ENCODE data around the gene PGLYRP4. TPM values are rescaled to one million over a fixed set of nuclear protein-coding genes. Genes with fewer than 3 reads are reported as not detected.

Gene PGLYRP4
- total RNA-seq, 6 experiments from 2014 or later: not detected

DNA sequence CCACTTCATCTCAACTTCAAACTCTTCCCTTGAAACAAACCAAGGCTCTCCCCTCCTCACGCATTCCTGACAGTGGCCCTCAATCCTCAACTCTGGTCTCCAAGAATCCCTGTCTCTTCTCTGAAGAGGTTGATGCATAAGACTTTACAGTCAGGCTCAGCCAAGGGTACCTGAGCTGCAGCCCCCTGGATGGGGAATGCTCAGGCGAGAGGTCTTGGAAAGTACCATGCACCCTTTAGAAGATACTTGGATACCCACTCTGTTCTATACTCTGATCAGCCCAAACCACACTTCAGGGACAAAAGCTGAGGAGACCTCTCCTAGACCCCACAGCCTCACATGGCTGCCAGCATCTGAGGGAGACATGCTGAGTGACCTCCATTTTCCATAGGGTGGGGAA lies 35.4 kb downstream of the PGLYRP4 start:
- no peaks in the 10 kb centered on the region for H3K27me3 ChIP-seq
- H3K27ac ChIP-seq: no peak overlapping the region
- ATAC-seq (no peak), DNase-seq (no peak)
- no peaks in the 10 kb centered on the region for H3K9me3 ChIP-seq
- H3K4me1 ChIP-seq: no peaks in the 10 kb centered on the region
- WGBS (ENCODE audit: insufficient coverage, low coverage, low lambda C conversion rate, missing lambda C conversion rate): no CpG with 5 or more reads among the region's 2 CpGs
- H3K4me3 ChIP-seq: no peak overlapping the region
- TF ChIP-seq, protein P1, sequence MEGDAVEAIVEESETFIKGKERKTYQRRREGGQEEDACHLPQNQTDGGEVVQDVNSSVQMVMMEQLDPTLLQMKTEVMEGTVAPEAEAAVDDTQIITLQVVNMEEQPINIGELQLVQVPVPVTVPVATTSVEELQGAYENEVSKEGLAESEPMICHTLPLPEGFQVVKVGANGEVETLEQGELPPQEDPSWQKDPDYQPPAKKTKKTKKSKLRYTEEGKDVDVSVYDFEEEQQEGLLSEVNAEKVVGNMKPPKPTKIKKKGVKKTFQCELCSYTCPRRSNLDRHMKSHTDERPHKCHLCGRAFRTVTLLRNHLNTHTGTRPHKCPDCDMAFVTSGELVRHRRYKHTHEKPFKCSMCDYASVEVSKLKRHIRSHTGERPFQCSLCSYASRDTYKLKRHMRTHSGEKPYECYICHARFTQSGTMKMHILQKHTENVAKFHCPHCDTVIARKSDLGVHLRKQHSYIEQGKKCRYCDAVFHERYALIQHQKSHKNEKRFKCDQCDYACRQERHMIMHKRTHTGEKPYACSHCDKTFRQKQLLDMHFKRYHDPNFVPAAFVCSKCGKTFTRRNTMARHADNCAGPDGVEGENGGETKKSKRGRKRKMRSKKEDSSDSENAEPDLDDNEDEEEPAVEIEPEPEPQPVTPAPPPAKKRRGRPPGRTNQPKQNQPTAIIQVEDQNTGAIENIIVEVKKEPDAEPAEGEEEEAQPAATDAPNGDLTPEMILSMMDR (IDR thresholded peaks at IDR 0.05): no peak
- TF ChIP-seq POLR2A (IDR thresholded peaks at IDR 0.05): no peak
- intact Hi-C loops (cut with DNase I): no loop called here
- no peaks in the 10 kb centered on the region for H3K36me3 ChIP-seq

DNA sequence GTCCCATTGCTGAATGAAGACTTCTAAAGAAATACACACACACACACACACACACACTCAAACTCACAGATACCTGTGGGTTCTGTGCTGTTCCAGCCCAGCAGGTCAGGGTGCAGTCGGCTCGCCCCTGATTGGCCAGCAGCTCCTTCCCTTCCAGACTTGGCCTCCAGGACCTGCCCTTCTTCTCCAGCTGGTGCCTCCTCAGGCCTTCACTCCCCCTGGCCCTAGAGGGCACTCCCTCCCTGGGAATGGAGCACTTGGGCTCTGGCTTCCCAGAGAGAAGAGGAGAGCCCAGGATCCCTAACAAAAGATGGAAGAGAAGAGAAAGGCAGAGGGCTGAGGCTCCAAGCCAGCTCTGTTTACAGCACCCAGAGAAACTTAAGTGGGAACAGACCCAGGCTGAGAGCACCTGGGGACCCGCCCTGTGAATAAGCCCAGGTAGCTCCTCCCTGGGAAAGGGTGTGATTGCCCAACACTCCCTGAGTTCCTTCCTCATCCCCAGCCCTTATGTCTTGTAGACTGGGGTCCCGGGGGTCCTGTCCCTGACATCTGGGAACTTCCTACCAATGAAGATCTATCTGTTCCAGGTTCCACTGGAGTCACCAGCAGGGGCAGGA lies 36.0 kb downstream of the PGLYRP4 start, which contains the start of gene PGLYRP3:
TSS of gene PGLYRP3 (minus strand) at position 383 of the 617 bp plus-strand sequence. CDS start 2,287 bp downstream, outside the sequence.
- ATAC-seq: no peak
- Histone ChIP-seq H3K27ac (no peak within 1 kb of the TSS), H3K27me3 (no peaks in the 10 kb centered on the region), H3K4me3 (no peak within 1 kb of the TSS), H3K36me3 (no peaks in the 10 kb centered on the region), H3K4me1 (no peaks in the 10 kb centered on the region), H3K9me3 (no peaks in the 10 kb centered on the region)
- TF ChIP-seq POLR2A (IDR thresholded peaks at IDR 0.05): no peak
- TF ChIP-seq, protein P1 (IDR thresholded peaks at IDR 0.05): no peak
- intact Hi-C loops (cut with DNase I): no loop called here
- 64% methylated on average over 1 of the region's 4 CpGs for WGBS (ENCODE audit: insufficient coverage, low coverage, low lambda C conversion rate, missing lambda C conversion rate)
- DNase-seq: no peak

DNA sequence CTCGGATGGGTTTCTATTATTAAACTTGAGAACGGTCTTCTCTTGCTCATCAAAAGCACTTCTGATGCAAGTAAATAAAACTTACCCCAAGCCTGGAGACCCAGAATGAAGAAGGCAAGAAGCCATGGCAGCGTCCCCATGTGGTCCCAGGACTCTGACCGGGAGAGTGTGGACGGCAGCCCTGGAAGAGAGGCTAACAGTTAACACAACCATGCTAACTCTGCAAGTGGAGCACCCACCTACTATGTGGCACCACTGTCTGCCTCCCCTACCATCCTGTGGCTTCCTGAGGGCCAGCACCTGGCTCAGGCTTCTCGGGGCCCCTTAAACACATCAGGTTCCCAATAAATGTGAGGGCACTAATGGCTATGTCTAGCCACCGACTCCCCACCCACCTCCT lies 38.1 kb downstream of the PGLYRP4 start:
- Histone ChIP-seq H3K27ac (no peak overlapping the region), H3K27me3 (no peaks in the 10 kb centered on the region), H3K9me3 (no peaks in the 10 kb centered on the region), H3K4me3 (no peak overlapping the region), H3K36me3 (no peaks in the 10 kb centered on the region), H3K4me1 (no peaks in the 10 kb centered on the region)
- DNase-seq (no peak), ATAC-seq (no peak)
- TF ChIP-seq, protein P1 (IDR thresholded peaks at IDR 0.05): no peak
- 50% methylated on average over 6 of the region's 7 CpGs for WGBS (ENCODE audit: insufficient coverage, low coverage, low lambda C conversion rate, missing lambda C conversion rate)
- intact Hi-C loops (cut with DNase I): no loop called here

DNA sequence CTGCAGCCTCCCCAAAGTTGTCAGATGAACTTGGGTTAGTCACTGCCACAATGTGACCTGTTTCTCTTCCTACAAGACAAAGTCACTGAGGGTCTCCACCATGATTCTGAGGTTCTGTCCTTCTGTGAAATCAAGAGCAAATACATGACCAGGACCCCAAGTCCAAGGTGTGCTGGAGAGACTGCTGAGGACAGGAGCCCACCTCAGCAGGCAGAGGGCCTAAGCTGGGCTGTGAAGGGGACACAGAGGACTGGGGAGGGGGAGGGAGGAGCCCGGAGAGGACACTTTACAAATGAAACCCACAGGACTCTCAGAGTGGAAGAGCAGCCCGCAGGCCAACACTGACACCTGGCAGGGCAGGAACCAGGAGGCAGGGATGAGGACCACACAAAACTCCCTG lies 39.2 kb downstream of the PGLYRP4 start:
- ATAC-seq (no peak), DNase-seq (no peak)
- no peak overlapping the region for H3K4me3 ChIP-seq
- H3K4me1 ChIP-seq: no peaks in the 10 kb centered on the region
- H3K36me3 ChIP-seq: no peaks in the 10 kb centered on the region
- WGBS (ENCODE audit: insufficient coverage, low coverage, low lambda C conversion rate, missing lambda C conversion rate): no CpG with 5 or more reads among the region's 2 CpGs
- TF ChIP-seq, protein P1 (IDR thresholded peaks at IDR 0.05): no peak
- no peak for TF ChIP-seq POLR2A (IDR thresholded peaks at IDR 0.05)
- no peaks in the 10 kb centered on the region for H3K9me3 ChIP-seq
- no peaks in the 10 kb centered on the region for H3K27me3 ChIP-seq
- H3K27ac ChIP-seq: no peak overlapping the region
- intact Hi-C loops (cut with DNase I): no loop called here

All from right lobe of liver (tissue), 6 donors.